Osteocyte (in vitro differentiated cells): Measurements from ENCODE around the gene YBX2. TPM values are rescaled to one million over a fixed set of nuclear protein-coding genes. Genes with fewer than 3 reads are reported as not detected.

Experiments used
- DNase-seq: peaks from one replicate; pipeline ENCODE4 v3.0.0; 2021; ENCODE audit warnings: mixed read lengths; ENCODE audit not compliant: unreplicated experiment; ENCODE audit errors: extremely low spot score
- H3K27ac Mint-ChIP-seq: one replicate; pipeline ENCODE4 v1.8.0; 2021; ENCODE audit warnings: mild to moderate bottlenecking, mixed read lengths; ENCODE audit not compliant: unreplicated experiment
- H3K27me3 Mint-ChIP-seq: one replicate; pipeline ENCODE4 v1.8.0; 2021; ENCODE audit warnings: mixed read lengths; ENCODE audit not compliant: unreplicated experiment
- H3K36me3 Mint-ChIP-seq: one replicate; pipeline ENCODE4 v1.8.0; 2021; ENCODE audit warnings: mixed read lengths; ENCODE audit not compliant: unreplicated experiment
- H3K4me1 Mint-ChIP-seq: one replicate; pipeline ENCODE4 v1.8.0; 2021; ENCODE audit warnings: mixed read lengths; ENCODE audit not compliant: unreplicated experiment
- H3K4me3 Mint-ChIP-seq: one replicate; pipeline ENCODE4 v1.8.0; 2021; ENCODE audit warnings: mild to moderate bottlenecking, moderate library complexity, mixed read lengths; ENCODE audit not compliant: unreplicated experiment
- H3K9me3 Mint-ChIP-seq: one replicate; pipeline ENCODE4 v1.8.0; 2021; ENCODE audit warnings: mixed read lengths; ENCODE audit not compliant: unreplicated experiment
- CTCF ChIP-seq: fragments of 200-600 bp; sonication (generic); IDR thresholded peaks from 2 replicates; pipeline ENCODE4 v1.5.0; 2021; ENCODE audit warnings: antibody characterized with exemption, mild to moderate bottlenecking, moderate library complexity
- total RNA-seq: library from RNA; stranded (reverse); gene quantifications from 2 replicates; pipeline ENCODE4 v1.2.1, GENCODE V29; 2021

Gene YBX2
- total RNA-seq, 1 donor from 2014 or later = 0.40 TPM

- H3K4me1 Mint-ChIP-seq = peaks cover 24% of the 10 kb centered on the region
- no peak for TF ChIP-seq CTCF
- H3K4me3 Mint-ChIP-seq = peak overlapping the region; percentile 64
- H3K36me3 Mint-ChIP-seq = no peaks in the 10 kb centered on the region
- DNase-seq = no peak
- peaks cover 49% of the 10 kb centered on the region for H3K27me3 Mint-ChIP-seq
- H3K27ac Mint-ChIP-seq = no peak overlapping the region
- H3K9me3 Mint-ChIP-seq = no peaks in the 10 kb centered on the region
These were observed 1.1 kb upstream of the YBX2 start for GRCh38 chr17:7295230-7296180.

DNA sequence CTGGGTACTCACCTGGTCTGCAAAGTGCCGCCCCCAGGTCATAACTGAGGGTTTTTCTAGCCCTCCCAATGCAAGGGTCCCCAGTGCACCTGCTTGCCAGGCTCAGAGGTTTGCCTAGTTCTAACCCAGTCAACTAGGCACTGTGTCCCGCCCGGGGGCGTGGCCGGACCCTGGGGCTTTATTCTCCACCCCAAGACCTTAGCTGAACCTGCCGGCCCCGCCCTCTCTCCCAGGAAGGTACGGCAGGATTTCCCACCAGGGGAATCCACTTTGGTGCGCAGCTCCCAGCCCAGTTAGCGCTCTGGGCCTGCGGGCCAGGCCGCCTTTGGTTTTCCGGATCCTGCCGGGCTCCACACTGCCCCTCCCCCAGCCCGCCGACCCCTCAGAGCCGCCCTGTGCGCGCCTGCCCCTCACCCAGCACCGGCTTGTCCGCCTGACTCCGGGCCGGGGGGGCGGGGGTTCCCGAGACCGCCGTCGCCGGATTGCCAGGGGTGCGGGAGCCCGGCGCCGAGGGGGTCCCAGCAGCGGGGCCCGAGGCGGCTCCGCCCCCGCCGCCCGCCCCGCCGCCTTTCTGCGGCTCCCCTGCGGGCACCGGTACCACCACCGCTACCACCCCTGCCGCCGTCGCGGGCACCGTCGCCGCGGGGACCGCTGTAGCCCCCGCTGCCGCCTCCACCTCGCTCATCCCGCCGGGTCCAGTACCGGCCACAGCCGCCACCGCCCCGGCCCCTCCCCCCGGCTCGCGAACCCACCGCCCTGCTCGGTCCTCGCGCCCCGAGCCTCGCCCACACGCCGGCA lies 424 bp downstream of the YBX2 start:
- Mint-ChIP-seq H3K27ac (peak overlapping the region; percentile 7), H3K4me3 (peak overlapping the region; percentile 52), H3K9me3 (no peaks in the 10 kb centered on the region), H3K36me3 (no peaks in the 10 kb centered on the region), H3K27me3 (peaks cover 46% of the 10 kb centered on the region), H3K4me1 (peaks cover 24% of the 10 kb centered on the region)
- no peak for DNase-seq
- no peak for TF ChIP-seq CTCF

GRCh38 chr17:7293159-7293558 lies 1.3 kb downstream of the YBX2 start:
- peaks cover 24% of the 10 kb centered on the region for H3K4me1 Mint-ChIP-seq
- no peak overlapping the region for H3K27ac Mint-ChIP-seq
- no peak for TF ChIP-seq CTCF
- DNase-seq = no peak
- no peaks in the 10 kb centered on the region for H3K36me3 Mint-ChIP-seq
- H3K9me3 Mint-ChIP-seq = no peaks in the 10 kb centered on the region
- H3K27me3 Mint-ChIP-seq = peaks cover 50% of the 10 kb centered on the region
- peak overlapping the region; percentile 52 for H3K4me3 Mint-ChIP-seq

- peaks cover 24% of the 10 kb centered on the region for H3K4me1 Mint-ChIP-seq
- H3K27me3 Mint-ChIP-seq = peaks cover 54% of the 10 kb centered on the region
- DNase-seq = no peak
- no peaks in the 10 kb centered on the region for H3K9me3 Mint-ChIP-seq
- TF ChIP-seq CTCF = no peak
- no peak overlapping the region for H3K4me3 Mint-ChIP-seq
- no peak overlapping the region for H3K27ac Mint-ChIP-seq
- H3K36me3 Mint-ChIP-seq = no peaks in the 10 kb centered on the region
These were observed 1.7 kb downstream of the YBX2 start for GRCh38 chr17:7292729-7293128.

DNA sequence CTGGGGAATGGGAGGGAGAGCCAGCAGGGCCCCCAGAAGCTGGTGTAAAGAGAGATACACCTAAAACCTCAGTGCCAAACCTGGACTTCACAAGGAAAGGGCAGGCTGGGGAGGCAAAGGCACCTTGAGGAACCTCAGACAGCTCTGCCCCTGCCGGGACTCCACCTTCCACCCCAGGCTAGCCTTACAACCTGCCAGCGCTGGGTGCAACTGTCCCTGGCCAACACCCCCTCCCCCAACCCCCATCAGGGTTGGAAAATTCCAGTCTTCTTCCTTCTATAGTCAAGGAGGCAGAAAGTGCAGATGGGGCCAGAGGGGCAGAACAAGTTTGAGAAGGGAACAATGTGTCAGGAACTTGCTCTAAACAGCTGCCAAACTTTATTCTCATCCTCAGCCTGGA lies 2.2 kb downstream of the YBX2 start:
- Mint-ChIP-seq H3K27ac (no peak overlapping the region), H3K27me3 (peaks cover 58% of the 10 kb centered on the region), H3K4me3 (no peak overlapping the region), H3K9me3 (no peaks in the 10 kb centered on the region), H3K36me3 (no peaks in the 10 kb centered on the region), H3K4me1 (peaks cover 24% of the 10 kb centered on the region)
- no peak for DNase-seq
- no peak for TF ChIP-seq CTCF
